Measurements from ENCODE around the gene EAF1.

DNA sequence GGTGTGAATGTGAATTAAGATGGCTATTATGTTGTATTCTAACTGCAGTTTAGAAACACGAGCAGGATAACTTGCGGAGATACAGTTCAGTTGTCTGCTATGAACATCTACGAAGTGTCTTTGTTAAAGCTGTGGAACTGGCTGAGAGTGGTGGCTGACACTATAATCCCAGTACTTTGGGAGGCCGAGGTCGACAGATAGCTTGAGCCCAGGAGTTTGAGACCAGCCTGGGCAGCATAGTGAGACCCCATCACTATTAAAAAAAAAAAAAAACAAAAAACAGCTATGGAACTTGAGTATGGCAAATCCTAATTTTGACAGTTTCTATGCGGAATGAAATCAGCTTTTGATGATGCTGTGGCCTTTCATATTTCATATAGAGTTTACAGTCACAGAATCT is 1.7 kb downstream of the EAF1 start:
- TF ChIP-seq, protein P1, sequence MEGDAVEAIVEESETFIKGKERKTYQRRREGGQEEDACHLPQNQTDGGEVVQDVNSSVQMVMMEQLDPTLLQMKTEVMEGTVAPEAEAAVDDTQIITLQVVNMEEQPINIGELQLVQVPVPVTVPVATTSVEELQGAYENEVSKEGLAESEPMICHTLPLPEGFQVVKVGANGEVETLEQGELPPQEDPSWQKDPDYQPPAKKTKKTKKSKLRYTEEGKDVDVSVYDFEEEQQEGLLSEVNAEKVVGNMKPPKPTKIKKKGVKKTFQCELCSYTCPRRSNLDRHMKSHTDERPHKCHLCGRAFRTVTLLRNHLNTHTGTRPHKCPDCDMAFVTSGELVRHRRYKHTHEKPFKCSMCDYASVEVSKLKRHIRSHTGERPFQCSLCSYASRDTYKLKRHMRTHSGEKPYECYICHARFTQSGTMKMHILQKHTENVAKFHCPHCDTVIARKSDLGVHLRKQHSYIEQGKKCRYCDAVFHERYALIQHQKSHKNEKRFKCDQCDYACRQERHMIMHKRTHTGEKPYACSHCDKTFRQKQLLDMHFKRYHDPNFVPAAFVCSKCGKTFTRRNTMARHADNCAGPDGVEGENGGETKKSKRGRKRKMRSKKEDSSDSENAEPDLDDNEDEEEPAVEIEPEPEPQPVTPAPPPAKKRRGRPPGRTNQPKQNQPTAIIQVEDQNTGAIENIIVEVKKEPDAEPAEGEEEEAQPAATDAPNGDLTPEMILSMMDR (conservative IDR thresholded peaks at IDR 0.05 in 1 of 2, IDR thresholded peaks at IDR 0.05 in 1 of 2; ENCODE audit: low read depth in 1 of 2, low read length in 2 of 2): no peak
- no peak for TF ChIP-seq EZH2 (IDR thresholded peaks at IDR 0.05; ENCODE audit: low read length, missing control alignments)
